ENCODE measurements around the gene TFDP2.
"Not testable (repeated sequence)": the region's sequence is repeated elsewhere in the genome, so short reads cannot be mapped to it uniquely, and the experiment has no call there.

Gene TFDP2

DNA sequence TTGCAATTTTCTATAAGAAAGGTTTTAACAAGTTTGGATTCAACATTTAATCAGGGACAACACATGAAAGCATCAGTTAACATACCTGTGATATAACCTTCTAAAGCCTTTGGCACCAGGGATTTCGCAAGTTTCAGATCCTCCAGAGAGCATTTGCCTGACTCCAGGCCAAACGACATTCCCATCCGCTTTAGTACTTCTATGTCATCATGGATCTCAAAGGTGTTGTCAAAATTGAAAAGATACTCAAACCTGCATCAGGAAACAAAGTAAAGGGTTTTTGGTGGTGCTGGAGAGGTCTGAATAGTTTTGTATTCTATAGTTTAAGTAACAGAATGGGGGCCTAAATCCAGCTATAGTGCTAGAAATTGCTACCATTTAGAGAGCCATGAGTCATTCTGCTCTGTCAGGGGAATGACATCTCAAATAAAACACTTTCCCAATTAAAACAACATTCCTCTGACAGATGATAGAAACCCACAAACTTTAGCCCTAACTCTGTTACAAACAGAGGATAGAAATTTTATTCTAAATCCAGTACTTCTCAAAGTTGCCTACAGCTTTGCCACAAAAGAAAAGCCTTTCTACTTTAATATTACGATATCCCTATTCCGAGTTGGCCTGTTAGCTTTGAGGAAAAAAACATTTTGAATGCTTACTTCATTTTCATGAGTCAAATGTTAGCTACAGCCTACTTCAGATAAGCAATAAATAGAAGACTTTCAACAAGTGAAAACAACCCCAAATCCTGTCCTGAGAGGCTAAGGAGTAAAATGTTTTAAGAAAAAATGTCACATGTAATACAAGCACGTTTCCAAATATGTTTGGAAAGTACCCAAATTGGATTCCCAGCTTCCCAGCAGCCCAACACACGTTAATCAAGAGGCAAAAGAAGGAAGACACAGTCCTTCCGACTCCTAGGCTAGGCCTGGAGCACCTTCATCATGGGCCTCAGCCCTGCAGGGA is 189.5 kb downstream of the TFDP2 start:
- no peak for DNase-seq

DNA sequence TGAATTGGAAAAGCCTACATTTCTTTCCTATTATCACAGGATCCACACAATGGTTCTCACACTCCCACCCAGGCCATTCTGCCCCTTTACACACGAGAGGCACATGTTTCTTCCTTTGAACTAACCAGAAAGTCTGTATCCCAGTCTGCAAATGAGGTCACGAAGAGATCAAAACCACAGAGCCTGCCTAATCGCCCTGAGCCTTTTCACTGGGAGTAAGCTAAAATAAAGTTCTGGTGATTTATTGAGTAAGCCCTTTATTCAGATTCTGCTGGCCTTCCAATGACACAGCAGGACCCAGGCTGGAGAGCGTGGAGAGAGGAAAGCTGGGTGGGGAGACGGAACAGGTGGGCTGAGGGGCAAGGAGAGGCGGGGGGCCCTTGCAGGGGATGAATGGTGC is 194.2 kb downstream of the TFDP2 start:
- no peak for DNase-seq

DNA sequence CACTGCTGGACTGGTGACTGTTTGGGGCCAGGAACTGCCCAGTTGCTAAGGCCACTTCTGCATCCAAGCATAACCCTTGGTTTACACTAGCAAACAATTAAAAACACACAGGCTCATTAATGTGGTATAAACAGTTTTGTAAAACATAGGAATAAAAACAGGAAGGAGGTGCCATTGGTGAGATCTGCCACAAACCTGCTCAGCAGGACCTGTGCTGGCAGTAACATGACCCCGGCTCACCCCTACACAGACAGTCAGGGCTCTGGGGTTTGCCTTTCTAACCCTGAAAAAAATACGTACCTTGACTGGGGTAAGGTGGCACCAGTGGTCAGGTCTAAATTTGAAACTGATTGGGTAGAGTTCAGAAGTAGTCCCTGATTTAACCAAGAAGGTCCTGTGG is 196.7 kb downstream of the TFDP2 start:
- no peak for DNase-seq

DNA sequence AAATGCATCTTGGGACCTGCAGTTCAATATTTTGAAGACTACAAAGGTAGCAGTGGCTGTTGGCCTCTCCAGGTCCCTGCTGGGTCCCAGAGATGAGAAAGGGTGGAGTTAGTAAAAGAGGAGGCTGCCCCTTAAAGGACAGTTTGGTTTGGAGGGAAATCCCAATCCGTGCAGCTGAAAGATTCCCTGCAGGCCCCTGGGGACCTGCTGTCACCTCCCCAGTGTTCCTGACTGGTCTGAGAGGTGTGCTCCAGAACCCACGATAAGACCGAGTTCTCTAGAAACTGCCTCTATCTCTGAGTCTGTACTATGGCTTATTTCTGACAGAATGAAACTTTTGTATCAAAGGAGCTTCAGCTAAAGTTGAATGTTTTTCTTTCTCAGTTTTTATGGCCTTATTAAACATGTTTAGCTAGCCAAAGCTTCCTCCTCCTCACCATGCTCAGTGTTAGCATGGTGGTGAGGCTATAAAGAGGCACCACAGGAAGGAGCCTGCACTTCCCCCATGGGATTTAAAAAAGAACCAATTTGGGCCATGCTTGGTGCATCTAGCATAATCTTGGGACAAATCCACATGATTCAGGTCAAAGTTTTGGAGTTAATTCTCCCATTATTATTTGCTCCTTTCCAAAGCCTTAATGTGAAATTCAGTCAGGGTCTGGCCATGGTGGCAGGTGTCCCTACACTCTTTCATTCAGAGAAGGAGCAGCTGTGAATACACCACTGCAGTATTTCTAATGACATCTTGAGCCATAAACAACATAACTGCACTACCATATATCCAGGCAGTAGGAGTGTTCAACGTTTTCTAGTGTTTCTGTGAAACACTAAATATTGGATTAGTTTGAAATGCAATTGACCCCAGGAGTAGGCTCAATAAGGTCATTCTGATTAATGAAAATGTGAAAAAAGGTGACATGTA is 198.5 kb downstream of the TFDP2 start:
- DNase-seq: no peak

DNA sequence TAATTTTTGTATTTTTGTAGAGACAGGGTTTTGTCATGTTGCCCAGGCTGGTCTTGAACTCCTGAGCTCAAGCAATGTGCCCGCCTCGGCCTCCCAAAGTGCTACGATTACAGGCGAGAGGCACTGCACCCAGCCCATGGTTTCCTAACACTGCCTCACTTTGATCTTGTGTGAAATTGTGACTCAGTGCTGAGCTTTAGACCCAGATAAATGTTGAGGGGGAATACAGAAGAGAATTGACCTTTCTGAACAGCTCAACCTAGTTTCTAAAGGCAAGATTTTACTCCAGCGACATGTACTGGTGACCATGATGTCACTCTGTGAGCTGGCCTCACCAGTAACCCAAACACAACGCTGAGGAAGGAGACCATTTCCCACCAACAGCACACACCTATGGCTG is 199.4 kb downstream of the TFDP2 start:
- no peak for DNase-seq

DNA sequence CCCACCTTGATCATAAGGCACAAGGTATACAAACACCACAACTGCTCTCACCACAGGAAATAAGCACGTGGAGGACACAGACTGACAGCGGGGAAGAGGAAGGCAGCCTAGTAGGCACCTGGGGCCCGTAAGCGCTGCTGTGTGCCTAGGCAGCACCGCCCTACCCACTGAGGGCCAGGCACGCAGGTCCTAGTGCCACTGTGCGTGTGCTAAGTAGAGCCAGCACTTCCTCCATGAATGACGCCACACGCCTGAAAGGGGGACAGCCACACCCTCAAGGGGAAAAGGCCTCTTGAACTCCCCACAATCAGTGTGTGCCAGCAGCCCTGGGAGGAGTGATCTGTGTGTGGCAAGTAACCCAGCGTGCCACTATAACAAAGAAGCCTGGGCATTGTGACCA is 199.9 kb downstream of the TFDP2 start:
- DNase-seq: no peak

DNA sequence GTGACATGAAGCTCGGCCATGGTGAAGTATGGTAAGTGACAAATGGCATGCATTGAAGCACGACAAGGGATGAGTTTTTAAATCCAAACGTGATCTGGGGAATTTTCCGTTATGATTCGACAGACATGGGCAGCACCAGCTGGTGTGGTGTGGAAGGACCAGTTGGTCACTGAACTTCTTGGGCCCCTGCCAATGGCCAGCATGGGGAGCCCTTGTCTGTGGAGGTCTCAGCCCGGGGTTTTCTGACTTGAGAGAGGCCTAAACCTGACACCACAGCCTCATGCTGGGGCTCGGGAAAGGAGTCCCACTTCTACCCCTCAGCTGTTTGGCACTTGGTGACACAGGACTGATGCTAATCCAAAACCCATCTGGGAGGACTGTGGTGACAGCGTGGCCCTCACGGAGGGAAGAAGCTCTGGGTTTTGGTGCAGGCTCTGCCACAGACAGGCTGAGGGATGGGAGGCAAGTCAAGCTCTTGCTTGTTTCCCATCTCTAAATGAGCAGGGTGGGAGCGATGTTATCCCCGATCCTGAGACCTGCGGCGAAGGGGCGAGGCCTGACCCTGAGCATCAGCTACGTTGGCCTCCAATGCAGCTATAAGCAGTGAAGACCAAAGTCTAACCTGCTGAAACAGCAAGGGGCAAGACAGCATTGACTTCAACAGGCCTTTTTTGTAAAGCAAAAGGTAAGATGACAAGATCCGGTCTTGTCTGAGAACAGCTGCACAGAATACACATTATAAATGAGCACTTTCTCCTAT is 203.4 kb downstream of the TFDP2 start:
- no peak for DNase-seq

DNA sequence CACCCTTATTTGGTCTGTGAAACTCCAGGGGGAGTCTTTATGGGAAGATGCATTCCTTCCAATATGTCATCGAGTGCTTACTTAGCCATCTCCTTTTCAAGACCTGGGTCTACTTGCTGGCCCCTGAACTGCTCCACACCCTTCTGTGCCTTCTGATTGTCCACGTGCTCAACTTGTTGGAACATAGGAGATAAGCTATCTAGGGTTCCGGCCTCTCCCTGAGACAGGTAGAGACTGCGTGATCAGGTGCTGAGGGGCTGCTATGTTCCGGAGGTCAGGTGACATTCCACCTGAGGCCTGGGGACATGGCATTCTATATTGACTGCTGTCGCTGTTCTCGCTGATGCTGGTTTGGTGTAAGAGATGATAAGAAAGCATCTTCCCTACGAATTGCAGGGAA is 207.3 kb downstream of the TFDP2 start:
- DNase-seq: no peak

DNA sequence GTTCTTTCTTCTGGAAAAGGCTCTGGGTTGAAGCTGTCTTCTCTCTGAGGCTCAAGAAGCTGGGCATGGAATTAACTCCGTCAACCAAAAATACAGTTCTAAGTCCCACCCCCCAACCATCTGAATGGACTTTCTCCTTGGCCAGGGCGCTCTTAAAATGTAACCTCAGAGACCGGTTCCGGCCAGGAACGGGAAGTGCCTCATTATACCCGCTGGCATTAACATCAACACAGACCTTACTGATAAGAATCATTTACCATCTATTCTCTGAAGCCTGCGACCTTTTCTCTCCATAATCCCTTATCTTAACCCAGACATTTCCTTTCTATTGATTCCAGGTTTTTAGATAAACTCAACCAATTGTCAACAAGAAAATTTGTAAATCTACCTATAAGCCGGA is 208.3 kb downstream of the TFDP2 start:
- no peak for DNase-seq

DNA sequence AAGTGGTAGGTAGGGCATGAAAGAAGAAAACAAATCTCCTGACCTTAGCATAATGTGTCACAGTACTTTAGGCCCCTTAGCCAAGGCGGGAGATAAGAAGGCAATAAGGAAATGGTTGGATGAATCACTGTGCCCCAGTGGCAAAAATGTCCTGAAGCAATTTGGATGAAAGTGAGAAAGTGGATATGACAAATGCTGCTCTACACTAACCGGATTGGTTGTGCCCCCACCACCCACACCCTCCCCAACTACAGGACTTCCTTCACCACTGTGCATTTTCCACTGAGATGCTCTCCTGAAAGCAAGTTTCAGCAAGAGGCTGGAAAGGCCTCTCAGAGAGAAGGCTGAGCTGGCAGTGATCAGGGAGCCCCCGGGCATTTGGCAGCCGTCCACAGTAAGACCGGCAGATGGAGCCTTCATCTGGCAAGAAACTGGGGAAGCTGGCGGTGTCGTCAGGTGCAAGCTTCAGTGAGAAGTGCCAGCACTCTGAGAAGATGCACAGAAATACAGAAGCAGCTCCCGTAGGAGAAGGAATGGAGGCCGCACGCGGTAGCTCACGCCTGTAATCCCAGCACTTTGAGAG is 209.1 kb downstream of the TFDP2 start:
- DNase-seq: no peak

DNA sequence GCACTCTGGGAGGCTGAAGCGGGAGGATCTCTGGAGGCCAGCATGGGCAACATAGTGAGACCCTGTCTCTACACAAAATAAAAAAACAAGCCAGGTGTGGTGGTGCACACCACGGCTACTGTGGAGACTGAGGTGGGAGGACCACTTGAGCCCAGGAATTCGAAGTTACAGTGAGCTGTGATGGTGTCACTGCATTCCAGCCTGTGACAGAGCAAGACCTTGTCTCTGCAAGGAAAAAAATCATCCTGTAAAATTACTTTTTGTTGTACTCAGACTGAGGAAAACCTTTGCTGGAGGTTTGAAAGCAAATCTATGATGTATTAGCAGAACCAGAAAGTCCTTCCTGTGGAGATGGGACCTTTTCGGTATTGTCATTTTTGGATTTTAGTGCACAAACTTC is 209.6 kb downstream of the TFDP2 start:
- DNase-seq: no peak

DNA sequence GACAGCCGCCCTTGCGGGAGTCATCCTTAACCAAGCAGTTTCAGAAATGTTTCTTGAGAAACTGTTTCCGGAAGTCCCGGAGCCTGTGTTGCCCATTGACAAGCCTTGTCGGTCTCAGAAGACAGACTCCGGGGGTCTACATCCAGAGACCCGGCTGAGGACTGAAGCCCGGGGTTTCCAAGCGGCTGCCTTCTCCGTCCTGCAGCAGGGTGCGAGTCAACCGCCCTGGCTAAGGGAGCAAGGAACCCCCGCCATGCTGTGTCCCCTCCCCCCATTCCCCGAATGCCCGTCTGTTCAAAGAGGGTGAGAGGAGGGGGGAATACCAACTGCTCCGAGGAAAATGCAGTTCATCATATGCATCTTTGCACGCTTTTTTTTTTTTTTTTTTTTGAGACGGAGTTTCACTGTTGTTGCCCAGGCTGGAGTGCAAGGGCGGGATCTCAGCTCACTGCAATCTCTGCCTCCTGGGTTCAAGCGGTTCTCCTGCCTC is 211.3 kb downstream of the TFDP2 start:
- DNase-seq: no peak

DNA sequence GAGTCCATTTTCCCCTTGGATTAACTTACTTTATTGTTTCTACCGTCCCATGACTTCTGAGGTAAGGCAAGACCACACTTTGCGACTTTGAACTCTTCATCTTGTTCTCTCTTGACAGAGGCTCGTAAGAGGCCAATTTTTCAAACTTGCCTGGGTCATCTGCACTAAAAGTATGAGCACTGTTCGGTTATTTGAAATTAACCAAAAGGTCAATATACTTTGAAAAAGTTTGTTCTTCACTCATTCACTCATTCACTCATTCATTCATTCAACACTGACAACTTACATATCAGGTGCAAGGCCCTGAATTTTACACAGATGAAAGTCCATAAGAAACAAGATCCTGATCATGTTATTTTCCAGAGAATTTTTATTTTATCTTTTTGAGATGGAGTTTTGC is 215.0 kb downstream of the TFDP2 start:
- no peak for DNase-seq

DNA sequence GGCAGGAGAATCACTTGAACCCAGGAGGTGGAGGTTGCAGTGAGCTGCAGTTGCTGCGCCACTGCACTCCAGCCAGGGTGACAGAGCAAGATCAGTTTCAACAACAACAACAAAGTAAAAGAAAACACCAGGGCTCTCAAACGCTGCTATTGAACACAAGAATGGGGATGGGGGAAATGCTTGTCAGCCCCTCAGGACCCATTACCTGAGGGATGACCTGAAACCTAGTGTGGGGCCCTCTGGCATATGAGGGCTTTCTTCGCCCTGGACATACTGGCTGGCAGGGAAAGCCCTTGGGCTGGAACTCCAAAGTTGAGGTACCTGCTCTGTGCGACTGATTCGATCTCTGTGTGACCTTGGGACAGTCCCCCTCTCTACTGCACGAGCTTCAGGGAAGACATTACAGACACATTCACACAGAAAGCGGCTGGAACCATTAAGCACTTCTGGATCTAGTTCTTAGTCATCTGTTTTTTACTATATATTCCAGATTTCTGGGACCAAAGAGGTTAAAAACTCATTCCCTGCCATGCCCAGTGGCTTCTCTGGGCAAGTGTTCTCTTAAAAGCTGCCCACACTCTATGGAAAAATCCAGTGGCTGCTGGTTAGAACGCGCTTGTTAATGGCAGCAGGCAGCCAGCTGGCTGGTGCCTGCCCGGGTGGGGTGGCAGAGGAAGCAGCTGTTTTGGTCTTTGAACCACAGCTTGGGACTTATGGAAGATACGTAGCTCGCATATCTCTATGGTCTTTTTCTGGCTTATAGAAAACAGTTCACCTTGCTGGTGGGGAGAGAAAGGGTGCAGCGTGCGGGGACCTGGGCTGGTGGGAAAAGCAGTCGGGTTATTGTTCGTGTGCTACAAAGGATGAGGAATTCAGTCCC is 215.7 kb downstream of the TFDP2 start:
- DNase-seq: no peak

DNA sequence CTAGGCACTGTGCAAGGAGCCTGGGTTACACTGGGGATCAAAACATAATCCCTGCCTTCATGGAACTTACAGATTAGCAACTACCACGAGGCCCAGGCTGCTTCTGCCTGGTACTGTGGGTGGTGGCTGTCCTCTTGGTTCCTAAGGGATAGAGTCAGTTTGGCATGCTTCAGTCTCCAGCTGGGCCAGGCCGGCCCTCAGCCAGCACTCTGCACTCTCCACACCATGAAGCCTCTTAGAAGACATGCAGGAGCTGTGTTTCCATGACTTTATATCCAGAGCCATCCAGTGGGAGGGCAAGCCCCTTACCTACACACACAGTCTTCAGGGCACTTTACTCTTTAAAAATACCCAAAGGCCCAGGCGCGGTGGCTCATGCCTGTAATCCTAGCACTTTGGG is 218.5 kb downstream of the TFDP2 start:
- no peak for DNase-seq

DNA sequence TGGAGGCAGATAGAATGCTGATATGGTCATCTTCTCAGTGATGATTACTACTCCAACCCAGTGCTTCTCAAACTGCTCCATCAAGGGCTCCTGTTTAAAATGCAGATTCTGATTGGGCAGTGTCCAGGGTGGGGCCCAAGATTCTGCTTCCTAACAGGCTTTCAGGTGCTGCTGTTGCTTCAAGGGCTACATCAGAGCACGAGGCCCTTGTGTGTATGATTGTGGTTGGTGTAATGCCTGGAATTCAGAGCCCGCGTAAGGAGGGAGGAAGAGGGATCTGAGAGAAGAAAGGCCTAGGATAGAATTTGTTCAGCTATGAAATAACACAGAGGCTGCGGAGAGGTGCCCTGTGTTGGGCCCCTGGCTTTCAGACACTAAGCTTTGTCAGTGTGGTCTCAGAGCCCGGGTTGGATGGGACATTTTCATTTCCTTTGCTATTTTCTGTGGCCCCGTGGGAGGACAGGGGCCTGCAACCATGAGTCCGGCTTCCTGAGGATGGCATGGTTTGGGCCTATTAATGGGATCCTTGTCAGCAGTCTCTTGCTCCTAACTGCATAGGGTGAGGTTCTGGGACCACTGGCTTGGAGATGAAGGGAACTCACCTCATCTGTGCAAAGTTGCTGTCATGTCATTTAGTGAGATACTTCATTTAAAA is 219.9 kb downstream of the TFDP2 start:
- DNase-seq: no peak

DNA sequence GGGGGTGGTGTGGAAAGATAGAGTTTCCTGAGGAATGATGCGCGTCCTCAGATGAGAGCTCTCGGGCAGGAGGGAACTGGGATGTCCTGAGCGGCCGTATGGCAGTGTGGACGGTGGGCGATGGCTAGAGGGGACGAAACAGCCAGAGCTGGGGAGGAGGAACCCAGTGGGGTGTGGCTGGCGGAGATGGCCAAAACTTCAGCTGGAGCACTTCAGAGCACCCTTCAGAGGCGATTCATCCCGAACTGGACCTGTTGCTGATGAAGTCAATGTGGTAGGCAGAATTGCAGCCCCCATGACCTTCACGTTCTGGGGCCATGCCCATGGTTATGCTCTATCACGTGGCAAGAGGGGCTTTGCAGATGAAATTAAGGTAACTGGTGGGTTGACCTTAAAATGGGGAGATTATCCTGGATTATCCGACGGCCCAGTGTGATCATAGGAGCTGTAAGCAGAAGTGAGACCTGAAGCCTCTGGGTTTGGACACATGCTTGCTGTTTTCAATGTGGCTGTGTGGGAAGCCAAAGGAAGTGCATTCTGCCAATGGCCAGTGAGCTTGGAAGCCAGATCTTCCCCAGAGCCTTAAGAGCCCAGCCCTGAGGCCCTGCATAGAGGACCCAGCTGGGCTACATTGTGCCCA is 220.6 kb downstream of the TFDP2 start:
- no peak for DNase-seq

DNA sequence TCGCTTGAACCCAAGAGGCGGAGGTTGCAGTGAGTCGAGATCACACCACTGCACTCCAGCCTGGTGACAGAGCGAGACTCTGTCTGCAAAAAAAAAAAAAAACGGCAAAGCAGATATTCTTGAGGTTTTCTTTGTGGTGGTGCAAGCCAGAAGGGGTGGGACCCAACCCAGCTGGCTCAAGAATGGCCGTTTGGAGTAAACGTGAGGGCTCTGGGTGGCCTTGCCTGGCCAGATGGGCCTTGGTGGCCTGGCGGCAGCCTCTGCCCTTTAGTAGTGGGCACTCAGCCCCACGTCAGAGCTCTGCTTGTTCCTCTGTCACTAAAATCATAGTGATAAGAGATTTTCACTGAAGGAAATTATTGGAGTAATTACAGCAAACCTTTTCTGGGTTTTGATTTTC is 222.4 kb downstream of the TFDP2 start:
- DNase-seq: no peak

DNA sequence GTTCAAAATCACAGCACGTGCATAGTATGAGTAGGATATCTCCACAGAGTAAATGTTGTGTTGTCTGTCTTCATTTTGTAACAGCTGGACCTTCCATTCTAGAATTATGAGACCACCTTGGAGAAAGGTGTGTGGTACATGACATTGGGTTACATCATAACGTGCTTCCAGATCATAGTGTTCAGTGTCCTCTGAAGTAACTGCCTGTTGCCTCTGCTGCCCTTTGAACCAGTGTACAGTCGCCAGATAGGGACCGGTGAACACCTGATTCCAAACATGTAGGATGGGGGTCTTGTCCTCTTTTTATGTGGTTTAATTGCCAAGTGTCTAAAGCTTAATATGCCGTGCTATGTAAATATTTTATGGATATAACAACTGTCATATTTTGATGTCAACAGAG is 223.7 kb downstream of the TFDP2 start:
- DNase-seq: not testable (repeated sequence)

DNA sequence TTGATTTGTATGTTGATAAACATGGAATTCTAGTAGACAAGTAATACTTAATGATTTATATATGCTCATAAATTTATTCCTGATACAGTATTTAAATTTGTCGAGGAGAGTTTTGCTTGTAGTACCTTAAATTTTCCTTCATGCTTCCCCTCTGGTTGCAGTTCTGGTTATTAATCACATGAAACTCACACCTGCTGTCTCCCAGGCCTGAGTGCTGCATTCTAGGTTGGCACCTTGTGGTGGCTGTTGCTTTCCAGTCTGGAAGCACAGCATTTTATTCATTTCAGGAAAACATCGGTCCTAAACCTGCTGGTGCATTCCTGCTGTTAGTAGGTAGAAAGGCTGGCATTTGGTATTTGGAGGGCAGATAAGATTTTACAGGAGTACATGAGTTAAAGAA is 228.0 kb downstream of the TFDP2 start:
- DNase-seq: no peak
